Mammary microvascular endothelial cell (primary cell): ENCODE measurements around the gene CEP350. TPM values are rescaled to one million over a fixed set of nuclear protein-coding genes. Genes with fewer than 3 reads are reported as not detected.

Source experiments
- total RNA-seq: library from RNA; depleted of rRNA; stranded (reverse); fragments of >200 nt; gene quantifications from 2 replicates; pipeline ENCODE4 v1.2.3, GENCODE V29; 2015

CEP350 gene, protein sequence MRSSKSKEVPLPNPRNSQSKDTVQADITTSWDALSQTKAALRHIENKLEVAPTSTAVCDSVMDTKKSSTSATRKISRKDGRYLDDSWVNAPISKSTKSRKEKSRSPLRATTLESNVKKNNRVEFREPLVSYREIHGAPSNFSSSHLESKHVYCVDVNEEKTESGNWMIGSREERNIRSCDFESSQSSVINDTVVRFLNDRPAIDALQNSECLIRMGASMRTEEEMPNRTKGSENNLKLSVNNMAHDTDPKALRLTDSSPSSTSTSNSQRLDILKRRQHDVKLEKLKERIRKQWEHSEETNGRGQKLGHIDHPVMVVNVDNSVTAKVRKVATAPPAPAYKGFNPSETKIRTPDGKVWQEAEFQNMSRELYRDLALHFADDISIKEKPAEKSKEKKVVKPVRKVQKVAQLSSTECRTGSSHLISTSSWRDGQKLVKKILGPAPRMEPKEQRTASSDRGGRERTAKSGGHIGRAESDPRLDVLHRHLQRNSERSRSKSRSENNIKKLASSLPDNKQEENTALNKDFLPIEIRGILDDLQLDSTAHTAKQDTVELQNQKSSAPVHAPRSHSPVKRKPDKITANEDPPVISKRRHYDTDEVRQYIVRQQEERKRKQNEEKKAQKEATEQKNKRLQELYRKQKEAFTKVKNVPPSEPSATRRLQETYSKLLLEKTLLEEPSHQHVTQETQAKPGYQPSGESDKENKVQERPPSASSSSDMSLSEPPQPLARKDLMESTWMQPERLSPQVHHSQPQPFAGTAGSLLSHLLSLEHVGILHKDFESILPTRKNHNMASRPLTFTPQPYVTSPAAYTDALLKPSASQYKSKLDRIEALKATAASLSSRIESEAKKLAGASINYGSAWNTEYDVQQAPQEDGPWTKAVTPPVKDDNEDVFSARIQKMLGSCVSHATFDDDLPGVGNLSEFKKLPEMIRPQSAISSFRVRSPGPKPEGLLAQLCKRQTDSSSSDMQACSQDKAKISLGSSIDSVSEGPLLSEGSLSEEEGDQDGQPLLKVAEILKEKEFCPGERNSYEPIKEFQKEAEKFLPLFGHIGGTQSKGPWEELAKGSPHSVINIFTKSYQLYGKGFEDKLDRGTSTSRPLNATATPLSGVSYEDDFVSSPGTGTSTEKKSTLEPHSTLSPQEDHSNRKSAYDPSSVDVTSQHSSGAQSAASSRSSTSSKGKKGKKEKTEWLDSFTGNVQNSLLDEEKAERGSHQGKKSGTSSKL (N-terminal part only)
- 15.2 and 19.1 TPM in 2 replicates for total RNA-seq

DNA sequence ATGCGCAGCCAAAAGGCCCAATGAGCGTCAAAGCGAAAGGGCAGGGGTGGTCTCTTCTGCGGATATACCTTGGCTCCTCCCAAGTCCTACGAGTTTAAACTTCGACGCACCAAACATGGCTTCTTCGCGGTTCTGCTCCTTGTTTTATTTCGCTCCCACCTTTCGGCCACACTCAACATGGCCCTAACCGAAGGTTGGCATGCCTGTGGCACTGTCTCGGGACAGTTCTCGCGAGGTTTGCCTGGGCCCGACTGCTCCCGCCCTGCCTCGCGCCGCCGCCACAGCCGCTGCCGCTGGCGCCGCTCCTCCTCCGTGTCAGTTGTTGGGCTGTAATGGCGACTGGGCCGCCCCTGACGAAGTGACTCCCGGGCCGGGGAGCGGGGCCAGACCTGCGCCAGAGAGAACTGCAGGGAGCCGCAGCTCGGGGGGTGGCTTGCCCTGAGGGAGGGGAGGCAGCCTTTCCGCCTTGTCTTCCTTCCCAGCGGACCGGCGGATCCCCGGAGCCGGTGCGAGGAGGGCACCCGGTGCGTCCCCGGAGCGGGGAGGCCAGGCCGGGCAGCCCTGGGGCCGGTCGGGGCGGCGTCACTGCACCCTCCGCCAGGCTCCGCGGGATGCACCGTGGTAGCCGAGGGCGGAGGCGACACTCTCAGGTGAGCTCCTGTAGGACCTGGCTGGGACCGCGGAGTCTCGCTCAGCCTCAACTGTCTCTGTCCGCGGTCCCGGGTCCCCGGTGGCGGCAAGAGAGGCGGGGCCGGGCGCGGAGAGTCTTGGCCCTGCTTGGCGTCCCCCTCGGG is at the start of gene CEP350:
CEP350 (plus strand) TSS at position 318 of the 794 bp plus-strand sequence. CDS start 31,372 bp downstream, outside the sequence.

DNA sequence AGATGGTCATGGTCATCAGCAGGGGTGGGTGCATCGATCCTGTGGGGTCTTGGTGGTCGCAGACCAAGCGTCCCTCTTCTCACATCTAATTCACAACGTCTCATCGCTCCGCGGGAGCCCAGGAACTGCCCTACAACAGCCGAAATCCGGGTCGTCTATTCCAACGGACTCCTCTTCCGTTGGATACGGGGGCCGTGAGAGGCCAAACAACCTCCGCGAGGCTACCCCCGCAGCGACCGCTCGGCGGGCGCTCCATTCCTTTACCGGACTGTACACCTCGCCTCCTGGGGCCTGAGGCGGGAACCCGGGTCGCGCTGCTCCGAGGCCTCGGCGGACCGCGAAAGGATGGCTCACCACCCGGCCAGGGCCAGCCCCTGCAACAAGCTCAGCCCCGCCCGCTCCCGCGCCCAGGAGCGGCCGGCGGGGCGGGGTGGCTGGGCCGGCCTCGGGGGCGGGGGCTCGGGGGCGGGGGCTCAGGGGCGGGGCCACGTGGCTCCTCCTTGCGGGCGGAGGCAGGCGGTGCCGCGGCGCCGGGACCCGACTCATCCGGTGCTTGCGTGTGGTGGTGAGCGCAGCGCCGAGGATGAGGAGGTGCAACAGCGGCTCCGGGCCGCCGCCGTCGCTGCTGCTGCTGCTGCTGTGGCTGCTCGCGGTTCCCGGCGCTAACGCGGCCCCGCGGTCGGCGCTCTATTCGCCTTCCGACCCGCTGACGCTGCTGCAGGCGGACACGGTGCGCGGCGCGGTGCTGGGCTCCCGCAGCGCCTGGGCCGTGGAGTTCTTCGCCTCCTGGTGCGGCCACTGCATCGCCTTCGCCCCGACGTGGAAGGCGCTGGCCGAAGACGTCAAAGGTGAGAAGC is 199.9 kb downstream of the CEP350 start, which contains the start of gene QSOX1:
QSOX1 (plus strand) TSS at position 545 of the 857 bp plus-strand sequence; CDS start at position 584, 39 bp downstream.

Other genes starting within 250 kb of the CEP350 start
- gene FAM163A, start 211.5 kb upstream of the CEP350 start, total RNA-seq, result 0.30 and 0.47 TPM in 2 replicates
- gene TOR1AIP2, start 77.0 kb upstream of the CEP350 start, total RNA-seq, result 63.7 and 76.0 TPM in 2 replicates
- gene TOR1AIP1, start 72.5 kb upstream of the CEP350 start, total RNA-seq, result 36.0 and 39.6 TPM in 2 replicates
- gene QSOX1, start 200.1 kb downstream of the CEP350 start, total RNA-seq, result 286 and 297 TPM in 2 replicates